Epidermal melanocyte (primary cell): ENCODE results near the gene MAPK8IP3.
"Not testable (repeated sequence)": the region's sequence is repeated elsewhere in the genome, so short reads cannot be mapped to it uniquely, and the experiment has no call there.

Experiments used
- DNase-seq: peaks from one replicate; pipeline ENCODE4 v3.0.0; 2011; ENCODE audit warnings: low spot score; ENCODE audit not compliant: insufficient read length

Gene MAPK8IP3

DNA sequence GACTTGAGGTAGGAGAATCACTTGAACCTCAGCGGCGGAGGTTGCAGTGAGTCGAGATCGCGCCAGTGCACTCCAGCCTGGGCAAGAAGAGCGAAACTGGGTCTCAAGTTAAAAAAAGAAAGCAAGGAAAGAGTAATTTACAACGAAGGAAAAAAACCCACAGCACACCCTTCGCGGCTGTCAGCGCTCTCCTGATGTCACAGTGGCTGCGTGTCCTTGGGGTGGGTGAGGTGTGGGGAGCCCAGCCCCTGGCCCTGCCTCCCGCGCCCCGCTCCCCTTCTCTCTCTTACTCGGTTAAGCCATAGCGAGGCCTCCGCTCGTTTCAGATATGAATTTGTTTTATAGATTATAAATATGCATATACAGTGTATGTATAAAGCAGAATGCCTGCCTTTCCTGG is 28.7 kb upstream of the MAPK8IP3 start:
- no peak for DNase-seq

DNA sequence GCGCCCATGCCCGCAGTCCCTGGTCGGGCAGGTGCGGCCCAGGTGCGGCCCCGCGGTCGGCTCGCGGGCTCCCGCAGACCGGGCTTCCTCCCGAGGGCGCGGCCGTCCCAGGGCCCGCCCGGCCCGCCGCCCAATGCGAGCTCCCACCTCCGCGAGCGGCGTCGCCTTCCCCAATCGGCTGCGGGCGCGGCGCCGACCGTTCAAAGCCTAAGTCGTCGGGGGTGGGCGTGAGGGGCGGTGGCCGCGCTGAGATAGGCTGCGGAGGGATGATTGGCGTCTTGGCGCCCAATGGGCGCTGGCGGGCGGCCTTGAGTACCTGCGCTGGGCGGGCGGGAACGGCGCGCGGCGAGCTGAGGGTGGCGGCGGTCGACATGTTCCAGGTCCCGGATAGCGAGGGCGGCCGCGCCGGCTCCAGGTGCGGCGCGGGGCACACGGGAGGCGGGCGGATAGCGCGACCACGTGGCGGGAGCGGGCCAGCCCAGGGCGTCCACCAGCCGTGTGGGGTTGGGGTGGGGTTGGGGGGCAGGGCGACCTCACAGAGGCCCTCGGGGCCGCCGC is 28.0 kb upstream of the MAPK8IP3 start, which contains the start of gene JPT2:
Gene JPT2 (plus strand): TSS at position 338 of the 558 bp plus-strand sequence. CDS start 34 bp downstream, at position 372.
- DNase-seq, result peak; percentile 98

DNA sequence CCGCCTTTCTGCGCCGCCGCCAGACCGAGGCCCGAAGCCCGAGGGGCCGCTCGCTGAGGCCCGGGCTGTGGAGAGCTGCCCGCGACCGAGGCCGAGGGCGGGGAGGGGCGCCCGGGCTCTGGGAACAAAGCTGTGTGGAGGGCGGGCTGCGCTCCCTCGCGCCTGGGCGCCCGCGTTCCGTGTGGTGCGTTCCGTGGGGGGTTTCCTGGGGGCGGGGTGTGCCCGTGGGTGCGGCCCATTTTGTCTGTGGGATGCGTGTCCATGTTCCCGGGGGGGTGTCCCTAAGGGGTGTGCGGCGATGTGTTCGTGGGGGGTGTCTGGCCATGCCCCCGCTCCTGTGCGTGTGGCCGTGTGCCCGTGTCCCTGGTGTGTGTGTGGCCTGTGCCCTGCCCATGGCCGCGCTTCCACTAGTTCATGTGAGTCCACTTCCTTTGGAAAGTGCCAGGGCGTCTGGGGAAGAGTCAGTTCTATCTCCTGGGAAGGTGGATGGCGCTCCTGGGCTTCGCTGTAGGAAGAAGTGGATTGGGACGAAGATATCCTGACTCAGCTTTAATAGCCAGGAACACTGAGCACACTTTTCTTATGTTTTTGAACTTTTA is 27.4 kb upstream of the MAPK8IP3 start:
- DNase-seq, result no peak

DNA sequence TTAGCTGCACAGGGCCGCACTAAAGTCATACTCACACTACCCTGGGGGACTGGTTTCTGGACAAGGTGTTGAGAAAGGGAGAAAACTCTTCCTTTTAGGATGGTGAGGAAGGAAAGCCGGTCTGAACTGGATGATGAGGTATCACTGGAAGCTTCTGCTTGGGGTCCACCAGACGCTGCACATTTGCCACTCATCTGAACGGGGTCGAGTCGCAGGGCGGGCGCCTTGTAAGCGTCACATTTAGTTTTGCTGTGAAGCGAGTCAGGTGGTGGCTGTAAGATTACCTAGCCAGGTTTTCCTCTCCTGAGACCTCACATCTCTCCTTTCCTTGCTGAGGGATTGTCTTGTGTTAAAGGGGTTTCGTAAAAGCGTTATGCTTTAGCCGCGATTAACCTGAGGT is 25.6 kb upstream of the MAPK8IP3 start:
- no peak for DNase-seq

DNA sequence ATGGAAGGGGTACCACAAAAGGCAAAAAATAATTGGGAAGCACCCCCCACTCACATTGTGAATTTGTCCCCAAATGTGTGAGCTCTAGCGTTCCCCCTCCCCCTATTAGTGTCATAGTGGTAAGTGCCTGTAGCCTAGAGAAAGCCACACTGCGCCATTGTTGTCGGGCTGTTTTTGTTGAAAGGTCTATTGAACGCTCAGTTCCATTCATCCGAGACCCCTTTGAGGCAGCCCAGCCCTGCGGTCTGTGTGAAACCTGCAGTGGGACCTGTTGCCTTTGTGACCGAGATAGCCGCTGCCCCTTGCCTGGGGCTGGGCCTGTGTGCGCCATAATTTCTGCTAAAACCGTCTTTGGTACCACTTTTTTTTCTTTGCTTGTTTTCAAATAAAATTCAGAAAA is 25.0 kb upstream of the MAPK8IP3 start:
- DNase-seq, result no peak

DNA sequence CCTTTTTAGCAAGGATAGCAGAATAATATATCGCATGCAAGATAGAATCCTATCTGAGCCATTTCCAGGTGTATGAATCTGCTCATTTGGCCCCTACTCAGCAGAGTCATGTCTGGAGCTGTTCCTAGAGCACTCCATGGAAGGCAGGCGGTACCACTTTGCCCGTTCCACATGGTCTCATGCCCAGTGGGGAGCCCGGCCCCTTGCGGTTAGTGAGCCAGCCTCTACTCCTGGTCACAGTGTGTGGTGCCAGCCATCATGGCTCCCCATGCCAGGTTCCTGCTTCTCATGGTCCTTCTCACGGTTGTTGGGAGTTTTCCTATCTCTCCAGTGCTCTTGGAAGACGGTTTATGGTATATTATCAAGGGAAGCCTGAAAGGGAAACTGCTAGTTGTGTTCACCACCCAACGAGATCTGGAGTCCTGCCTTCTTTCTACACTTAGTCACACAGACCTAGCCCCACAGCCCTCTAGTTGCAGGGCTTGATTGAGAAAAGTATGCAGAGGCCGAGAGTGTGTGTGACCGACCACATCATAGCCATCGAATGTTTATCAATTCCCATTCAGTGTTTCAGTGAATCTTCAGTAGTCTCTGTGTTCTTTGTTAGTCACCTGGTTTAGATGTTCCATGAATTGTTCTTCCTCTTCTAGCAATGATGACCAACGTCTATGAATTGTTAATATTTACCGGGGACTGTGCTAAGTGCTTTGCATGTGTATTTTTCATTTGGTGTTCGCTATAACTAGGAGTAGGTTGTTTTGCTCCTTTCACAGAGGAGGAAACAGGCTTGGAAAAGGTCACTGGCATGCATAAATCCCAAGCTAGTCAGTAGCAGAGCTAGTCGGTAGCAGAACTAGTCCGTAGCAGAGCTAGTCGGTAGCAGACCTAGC is 18.3 kb upstream of the MAPK8IP3 start:
- DNase-seq, result no peak

DNA sequence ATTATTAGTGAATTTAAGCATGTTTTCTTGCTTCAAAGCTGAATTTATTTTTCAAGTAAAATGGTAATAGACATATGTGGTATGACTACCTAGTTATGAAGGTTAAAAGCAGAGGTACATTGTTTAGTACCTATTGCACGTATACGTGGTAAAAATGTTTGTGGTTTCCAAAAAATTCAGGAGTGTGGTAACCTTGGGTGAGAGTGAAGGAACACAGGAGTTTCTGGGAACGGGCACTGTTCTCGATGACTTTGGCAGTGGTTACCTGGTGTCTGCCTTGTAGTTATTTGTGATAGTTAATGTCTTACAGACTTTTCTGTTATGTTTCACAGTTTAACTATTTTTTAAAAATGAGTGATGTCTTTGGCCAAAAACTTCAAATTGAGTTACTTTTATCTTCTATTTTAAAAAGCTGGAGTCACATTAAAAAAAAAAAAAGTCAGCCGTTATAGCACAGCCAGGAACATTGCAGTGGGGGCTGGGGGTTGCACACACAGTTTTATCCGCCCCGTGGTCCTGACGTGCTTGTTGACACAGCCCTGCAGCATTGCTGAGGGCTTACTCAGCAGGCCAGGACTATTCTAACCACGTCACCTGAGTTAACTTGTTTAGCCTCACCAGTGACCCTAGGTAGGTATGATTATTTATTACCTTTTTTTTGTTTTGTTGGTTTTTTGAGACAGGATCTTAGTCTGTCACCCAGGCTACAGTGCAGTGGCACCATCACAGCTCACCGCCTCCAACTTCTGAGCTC is 17.0 kb upstream of the MAPK8IP3 start:
- DNase-seq, result no peak

DNA sequence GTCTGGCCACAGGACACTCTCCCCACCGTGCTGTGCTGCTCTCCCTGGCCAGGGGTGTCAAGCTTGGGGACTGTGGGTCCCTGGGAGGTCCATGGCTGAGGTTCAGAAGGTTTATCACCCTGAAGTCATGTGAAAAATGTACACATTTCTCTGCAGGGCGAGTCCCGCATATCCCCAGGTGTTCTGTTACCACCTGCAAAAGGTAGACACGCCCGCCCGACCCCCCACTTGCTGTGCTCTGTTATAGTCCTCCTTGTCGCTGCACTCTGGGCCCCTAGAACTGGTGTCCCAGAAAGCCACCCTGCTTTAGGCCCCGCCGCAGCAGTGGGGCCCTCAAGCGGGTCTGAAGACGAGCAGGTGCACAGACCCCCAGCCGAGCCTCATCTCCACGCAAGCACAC is 16.1 kb upstream of the MAPK8IP3 start:
- no peak for DNase-seq

DNA sequence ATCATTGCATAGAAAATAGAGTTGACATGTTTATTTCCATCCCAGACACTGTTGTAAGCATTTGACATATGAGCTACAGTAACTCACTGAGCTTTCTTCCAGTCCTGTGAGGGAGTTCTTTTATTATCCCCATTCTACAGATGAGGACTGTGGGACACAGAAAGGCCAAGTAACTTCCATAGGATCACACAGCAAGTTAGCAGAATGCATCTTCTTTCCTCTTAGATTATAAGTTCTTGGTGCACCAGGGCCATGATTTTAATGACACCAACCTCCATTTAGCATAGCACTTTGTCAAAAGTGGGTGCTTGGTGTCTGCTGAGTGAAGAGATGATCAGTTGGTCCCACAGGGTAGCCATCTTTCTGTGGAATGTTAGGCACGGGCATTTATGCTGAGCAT is 15.2 kb upstream of the MAPK8IP3 start:
- no peak for DNase-seq

DNA sequence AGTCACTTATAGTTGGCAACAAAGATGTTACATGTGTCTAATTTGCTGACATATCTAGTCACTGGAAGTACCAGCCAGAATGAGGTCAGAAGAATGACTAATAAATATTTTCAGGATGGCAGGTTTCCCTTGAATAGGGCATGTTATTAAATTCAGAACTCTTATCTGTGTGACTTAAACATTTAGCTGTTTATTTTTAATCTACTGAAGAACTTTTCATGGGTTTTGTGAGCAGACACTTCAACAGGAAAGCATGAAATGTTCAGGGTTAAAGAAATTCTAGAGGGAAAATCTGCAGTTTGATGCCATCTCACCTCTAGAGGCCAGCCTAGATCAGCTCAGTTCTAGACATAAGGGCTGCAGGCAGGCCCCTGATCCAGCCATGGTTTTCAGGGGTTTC is 14.7 kb upstream of the MAPK8IP3 start:
- no peak for DNase-seq

DNA sequence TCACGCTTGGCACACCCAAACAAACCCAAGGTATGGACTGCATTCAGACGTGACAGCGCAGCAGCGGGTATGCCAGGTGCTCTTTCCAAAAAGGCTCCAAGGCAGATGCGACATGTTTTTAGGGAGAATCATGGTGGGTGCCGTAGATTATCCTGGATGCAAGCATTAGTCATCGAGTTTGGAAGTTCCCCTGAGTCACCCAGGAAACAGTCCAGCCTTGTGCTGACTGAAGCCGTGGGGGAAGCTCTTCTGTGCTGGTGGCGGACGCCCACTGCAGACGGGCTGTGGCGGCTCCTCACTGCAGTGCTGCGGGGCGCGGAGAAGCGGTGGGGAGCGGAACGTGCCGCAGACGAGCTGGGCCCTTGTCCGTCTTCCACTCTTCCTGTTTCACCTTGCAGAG is 14.0 kb upstream of the MAPK8IP3 start:
- DNase-seq, result no peak

DNA sequence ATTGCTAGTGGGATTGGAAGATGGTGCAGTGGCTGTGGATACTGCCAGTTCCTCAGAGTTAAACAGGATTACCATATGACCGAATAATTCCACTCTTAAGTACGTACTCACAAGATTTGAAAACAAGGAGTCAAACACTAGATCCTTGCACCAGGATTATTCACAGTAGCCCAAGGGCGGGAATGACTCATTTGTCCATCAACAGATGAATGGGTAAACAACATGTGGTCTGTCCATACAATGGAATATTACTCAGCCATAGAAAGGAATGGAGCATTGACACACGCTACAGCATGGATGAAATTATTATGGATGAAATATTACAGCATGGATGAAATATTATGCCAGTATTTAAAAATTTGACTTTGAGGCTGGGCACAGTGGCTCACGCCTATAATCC is 9.1 kb upstream of the MAPK8IP3 start:
- DNase-seq, result no peak

DNA sequence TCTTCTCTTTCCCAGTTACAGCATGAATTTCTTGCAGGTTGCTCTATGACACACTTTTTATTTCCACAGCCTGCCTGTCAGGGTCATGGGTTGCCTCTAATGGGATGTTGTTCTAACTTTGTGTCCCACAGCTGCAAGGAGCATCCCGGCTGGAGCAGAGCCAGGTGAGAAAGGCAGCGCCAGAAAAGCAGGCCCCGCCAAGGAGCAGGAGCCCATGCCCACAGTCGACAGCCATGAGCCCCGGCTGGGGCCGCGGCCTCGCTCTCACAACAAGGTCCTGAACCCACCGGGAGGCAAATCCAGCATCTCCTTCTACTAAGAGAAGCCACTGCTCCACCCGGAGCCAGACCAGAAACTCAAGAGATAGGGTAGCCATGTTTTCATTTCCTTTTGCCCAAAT is 7.3 kb upstream of the MAPK8IP3 start:
- DNase-seq, result no peak

DNA sequence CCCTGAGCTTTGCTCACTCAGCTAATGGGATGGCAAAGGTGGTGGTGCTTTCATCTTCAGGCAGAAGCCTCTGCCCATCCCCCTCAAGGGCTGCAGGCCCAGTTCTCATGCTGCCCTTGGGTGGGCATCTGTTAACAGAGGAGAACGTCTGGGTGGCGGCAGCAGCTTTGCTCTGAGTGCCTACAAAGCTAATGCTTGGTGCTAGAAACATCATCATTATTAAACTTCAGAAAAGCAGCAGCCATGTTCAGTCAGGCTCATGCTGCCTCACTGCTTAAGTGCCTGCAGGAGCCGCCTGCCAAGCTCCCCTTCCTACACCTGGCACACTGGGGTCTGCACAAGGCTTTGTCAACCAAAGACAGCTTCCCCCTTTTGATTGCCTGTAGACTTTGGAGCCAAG is 5.7 kb upstream of the MAPK8IP3 start:
- DNase-seq, result no peak

DNA sequence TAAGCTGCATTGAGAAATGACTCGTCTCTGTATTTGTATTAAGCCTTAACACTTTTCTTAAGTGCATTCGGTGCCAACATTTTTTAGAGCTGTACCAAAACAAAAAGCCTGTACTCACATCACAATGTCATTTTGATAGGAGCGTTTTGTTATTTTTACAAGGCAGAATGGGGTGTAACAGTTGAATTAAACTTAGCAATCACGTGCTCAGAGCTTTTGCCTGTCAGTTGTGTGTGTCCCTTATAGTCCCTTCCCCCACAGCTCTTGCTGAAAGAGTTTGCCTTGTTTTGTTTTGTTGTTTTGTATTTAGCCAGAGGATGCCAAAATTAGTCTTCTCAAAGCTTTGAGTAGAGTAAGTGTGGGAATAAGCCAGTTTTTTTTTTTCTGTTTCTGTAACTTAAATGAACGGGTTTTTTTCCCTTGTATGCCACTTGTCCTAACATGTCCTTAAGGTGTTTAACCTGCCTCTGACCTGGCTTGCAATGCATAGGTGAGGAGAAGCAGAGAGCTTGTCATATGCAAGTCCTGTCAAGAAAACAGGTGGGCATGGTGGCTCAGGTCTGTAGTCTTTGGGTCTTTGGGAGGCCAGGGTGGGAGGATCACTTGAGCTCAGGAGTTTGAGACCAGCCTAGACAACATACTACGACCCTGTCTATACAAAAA is 4.6 kb upstream of the MAPK8IP3 start:
- no peak for DNase-seq

DNA sequence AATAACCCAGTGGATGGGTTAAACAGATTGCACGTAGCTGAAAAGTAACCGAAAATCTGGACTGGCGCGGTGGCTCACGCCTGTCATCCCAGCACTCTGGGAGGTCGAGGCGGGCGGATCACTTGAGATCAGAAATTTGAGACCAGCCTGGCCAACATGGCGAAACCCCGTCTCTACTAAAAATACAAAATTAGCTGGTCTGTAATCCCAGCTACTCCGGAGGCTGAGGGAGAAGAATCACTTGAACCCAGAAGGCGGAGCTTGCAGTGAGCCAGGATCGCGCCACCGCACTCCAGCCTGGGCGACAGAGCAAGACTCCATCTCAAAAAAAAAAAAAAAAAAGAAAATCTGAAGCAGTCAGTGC is 689 bp upstream of the MAPK8IP3 start:
- DNase-seq, result not testable (repeated sequence)

DNA sequence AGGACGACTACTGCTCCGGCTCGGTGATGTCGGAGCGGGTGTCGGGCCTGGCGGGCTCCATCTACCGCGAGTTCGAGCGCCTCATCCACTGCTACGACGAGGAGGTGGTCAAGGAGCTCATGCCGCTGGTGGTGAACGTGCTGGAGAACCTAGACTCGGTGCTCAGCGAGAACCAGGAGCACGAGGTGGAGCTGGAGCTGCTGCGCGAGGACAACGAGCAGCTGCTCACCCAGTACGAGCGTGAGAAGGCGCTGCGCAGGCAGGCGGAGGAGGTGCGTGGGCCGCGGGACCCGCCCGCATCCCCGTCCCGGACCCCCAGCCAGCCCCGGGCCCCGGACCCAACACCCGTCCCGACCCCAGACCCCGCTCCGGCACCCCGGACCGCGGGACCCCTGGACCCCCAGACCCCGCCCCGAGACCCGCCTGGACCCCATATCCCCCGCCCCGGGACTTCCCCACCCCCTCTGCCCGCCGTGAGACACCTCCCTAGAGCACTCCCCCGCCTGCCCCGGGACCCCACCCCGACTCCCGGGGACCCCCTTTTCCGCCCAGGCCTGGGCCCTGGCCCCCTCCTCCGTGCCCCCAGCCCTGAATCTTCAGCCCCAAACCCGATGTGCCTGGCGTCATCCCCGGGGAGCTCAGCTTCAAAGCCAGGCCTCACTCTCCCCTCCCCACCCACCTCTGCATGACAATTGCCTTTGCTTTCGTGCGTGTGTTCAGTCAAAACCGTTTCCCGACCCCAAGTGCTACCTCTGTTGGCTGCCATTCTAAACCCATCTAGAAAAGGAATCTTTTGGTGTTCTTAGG is 594 bp downstream of the MAPK8IP3 start:
- DNase-seq, result peak; percentile 43

DNA sequence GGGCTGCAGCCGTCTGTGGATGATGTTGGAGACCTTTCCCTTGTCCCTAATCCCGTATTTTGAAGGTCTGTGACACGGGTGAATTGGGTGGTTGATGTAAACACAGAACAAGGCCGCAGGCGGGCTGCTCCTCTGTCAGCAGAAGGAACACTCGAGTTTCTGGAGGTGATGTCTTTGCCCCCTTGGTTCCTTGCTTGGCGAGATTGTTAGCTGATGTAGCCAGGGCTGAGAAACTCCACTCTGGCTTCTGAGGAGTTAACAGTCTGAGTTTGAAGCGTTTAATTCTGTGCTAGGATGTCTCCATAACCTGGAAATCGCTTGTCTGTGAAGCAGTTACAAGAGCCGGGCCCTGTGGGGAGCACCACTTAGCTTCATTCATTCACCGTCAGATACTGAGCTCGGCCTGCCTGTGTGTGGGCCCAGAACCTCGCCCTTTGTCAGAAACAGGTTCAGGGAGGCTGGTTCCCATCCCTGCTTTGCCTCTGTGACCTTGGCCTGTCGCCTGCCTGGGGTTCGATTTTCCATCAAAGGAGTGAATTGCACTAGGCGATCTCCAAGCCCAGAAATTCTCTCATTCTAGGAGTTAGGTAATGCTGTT is 1.3 kb downstream of the MAPK8IP3 start:
- no peak for DNase-seq

DNA sequence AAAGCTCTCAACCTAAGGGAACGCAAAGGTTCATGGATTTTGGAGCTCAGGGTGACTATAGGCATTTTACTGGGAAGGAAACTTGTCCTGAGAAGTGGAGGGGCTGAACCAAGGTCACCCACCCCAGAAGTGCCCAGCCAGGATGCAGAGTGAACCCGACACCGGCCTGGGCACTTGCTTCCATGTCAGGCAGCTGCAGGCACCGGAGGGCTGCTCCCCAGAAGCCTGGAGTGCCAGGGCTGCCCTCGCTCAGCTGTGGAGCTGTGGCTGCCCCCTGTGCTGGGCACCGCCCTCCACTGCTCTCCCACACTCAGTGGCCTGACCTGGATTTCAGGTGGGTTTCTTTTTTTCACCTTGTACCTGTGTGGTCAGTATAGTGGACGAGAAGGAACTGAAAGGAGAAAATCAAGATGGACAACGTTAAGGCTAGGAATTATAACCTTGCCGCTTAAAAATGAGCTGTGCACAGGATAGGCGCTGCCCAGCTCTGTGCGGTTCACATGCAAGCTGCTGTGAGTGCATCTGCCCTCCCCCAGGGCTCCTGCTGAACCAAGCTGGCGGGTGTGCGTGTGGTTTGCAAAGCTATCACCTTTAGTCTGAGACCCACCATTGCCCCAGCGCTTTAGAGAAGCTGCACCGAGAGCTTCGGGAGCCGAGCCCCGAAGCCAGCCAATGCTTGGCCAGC is 2.2 kb downstream of the MAPK8IP3 start:
- no peak for DNase-seq

DNA sequence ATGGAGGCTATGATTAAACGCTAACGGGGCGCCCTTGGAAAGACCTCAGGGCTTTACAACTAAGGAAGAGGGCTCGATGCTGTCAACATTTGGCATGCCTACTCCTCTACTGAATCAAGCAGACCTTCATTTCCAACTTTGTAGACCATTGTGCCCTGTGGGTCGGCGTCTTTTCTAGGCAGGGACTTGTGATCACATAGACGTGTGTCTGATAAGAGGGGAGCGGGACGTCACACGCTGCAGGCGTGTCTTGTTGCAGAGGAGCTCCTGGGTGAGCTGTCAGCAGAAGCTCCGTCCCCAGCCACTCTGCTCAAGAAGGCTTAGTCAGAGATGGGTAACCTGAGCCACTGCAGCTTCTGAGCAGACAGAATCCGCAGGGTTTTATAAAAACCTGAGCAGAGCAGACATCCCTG is 2.8 kb downstream of the MAPK8IP3 start:
- DNase-seq, result no peak
